ENCODE results near the gene SPAG16. TPM values are rescaled to one million over a fixed set of nuclear protein-coding genes. Genes with fewer than 3 reads are reported as not detected.

Gene SPAG16
- total and polyA plus RNA-seq, 2 donors (not counting 1 experiment from before 2014, with no cell fraction given), result 24.1 to 36.8 TPM

GRCh38 chr2:214244847-214245246 is 960.6 kb downstream of the SPAG16 start:
- Histone ChIP-seq H2AFZ (ENCODE audit: low read length) (no peak overlapping the region), H3K79me2 (ENCODE audit: control insufficient read depth, insufficient read depth, low read length) (no peaks in the 10 kb centered on the region), H4K20me1 (ENCODE audit: control insufficient read depth, extremely low read depth, insufficient read depth, low read length) (no peaks in the 10 kb centered on the region), H3K9ac (ENCODE audit: insufficient read depth, low read length) (no peak overlapping the region), H3K4me3 (replicated peaks in 1 of 4; ENCODE audit: control extremely low read depth in 1 of 4, insufficient read depth in 1 of 4, low read depth in 3 of 4, low read length in 4 of 4) (no peak overlapping the region), H3K27me3 (ENCODE audit: control insufficient read depth, insufficient read depth, low read length) (no peaks in the 10 kb centered on the region), H3K9me3 (ENCODE audit: control insufficient read depth, insufficient read depth, low read depth, low read length) (no peaks in the 10 kb centered on the region), H3K4me2 (ENCODE audit: extremely low read depth, insufficient read depth, low read length) (no peak overlapping the region), H3K27ac (ENCODE audit: insufficient read depth, low read length) (no peak overlapping the region), H3K36me3 (ENCODE audit: control insufficient read depth, insufficient read depth, low read length) (no peaks in the 10 kb centered on the region), H3K4me1 (ENCODE audit: control insufficient read depth, extremely low read depth, insufficient read depth, low read length) (no peaks in the 10 kb centered on the region)
- TF ChIP-seq EZH2 (IDR thresholded peaks at IDR 0.05; ENCODE audit: low read length, missing control alignments) (no peak), CTCF (conservative IDR thresholded peaks at IDR 0.05 in 1 of 2, IDR thresholded peaks at IDR 0.05 in 1 of 2; ENCODE audit: low read depth in 1 of 2, low read length in 2 of 2) (no peak)
- peak in 1 of 2 donors; percentile 69 for DNase-seq (ENCODE audit: low read depth in 2 of 2)

DNA sequence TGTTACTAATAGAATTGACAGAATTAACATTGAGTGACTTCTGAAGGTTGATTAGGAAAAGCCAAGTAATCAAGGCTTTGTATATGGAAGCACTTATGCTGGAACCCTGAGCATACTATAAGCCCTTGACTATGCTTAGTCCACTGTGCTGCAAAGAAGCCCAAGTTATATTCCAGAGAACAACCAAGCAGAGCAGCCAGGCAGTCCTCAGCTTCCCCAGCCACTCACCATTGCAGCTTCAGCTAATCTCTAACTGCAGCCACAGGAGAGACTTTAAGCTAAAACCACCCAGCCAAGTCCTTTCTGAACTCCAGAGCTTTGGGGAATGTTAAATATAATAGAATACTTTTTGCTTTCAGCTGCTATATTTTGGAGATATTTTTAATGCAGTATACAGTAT is 962.2 kb downstream of the SPAG16 start:
- H3K4me2 ChIP-seq (ENCODE audit: extremely low read depth, insufficient read depth, low read length), result no peak overlapping the region
- no peaks in the 10 kb centered on the region for H3K27me3 ChIP-seq (ENCODE audit: control insufficient read depth, insufficient read depth, low read length)
- H3K4me3 ChIP-seq (replicated peaks in 1 of 4; ENCODE audit: control extremely low read depth in 1 of 4, insufficient read depth in 1 of 4, low read depth in 3 of 4, low read length in 4 of 4), result no peak overlapping the region
- no peaks in the 10 kb centered on the region for H4K20me1 ChIP-seq (ENCODE audit: control insufficient read depth, extremely low read depth, insufficient read depth, low read length)
- no peak overlapping the region for H3K27ac ChIP-seq (ENCODE audit: insufficient read depth, low read length)
- no peaks in the 10 kb centered on the region for H3K79me2 ChIP-seq (ENCODE audit: control insufficient read depth, insufficient read depth, low read length)
- H3K4me1 ChIP-seq (ENCODE audit: control insufficient read depth, extremely low read depth, insufficient read depth, low read length), result no peaks in the 10 kb centered on the region
- DNase-seq (ENCODE audit: low read depth in 2 of 2), result no peak
- no peak overlapping the region for H3K9ac ChIP-seq (ENCODE audit: insufficient read depth, low read length)
- TF ChIP-seq EZH2 (IDR thresholded peaks at IDR 0.05; ENCODE audit: low read length, missing control alignments), result no peak
- TF ChIP-seq CTCF (conservative IDR thresholded peaks at IDR 0.05 in 1 of 2, IDR thresholded peaks at IDR 0.05 in 1 of 2; ENCODE audit: low read depth in 1 of 2, low read length in 2 of 2), result no peak
- no peaks in the 10 kb centered on the region for H3K9me3 ChIP-seq (ENCODE audit: control insufficient read depth, insufficient read depth, low read depth, low read length)
- H2AFZ ChIP-seq (ENCODE audit: low read length), result no peak overlapping the region
- no peaks in the 10 kb centered on the region for H3K36me3 ChIP-seq (ENCODE audit: control insufficient read depth, insufficient read depth, low read length)

DNA sequence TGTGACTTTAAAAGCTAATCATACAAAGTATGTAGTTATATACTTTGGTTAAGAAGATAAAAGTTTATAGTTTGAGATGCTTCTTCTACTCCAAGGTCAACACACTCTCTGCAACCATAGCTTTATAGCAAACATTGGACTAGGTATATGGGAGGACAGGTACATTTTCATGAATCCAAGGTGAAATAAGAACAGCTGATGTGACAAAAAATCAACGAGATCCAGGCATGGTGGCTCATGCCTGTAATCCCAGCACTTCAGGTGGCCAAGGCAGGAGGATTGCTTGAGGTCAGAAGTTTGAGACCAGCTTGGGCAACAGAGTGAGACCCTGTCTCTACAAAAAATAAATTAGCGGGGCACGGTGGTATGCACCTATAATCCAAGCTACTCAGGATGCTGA is 963.3 kb downstream of the SPAG16 start:
- H3K27me3 ChIP-seq (ENCODE audit: control insufficient read depth, insufficient read depth, low read length), result no peaks in the 10 kb centered on the region
- H3K4me3 ChIP-seq (replicated peaks in 1 of 4; ENCODE audit: control extremely low read depth in 1 of 4, insufficient read depth in 1 of 4, low read depth in 3 of 4, low read length in 4 of 4), result no peak overlapping the region
- H3K4me1 ChIP-seq (ENCODE audit: control insufficient read depth, extremely low read depth, insufficient read depth, low read length), result no peaks in the 10 kb centered on the region
- no peak overlapping the region for H3K9ac ChIP-seq (ENCODE audit: insufficient read depth, low read length)
- H4K20me1 ChIP-seq (ENCODE audit: control insufficient read depth, extremely low read depth, insufficient read depth, low read length), result no peaks in the 10 kb centered on the region
- no peak overlapping the region for H3K27ac ChIP-seq (ENCODE audit: insufficient read depth, low read length)
- no peak for TF ChIP-seq EZH2 (IDR thresholded peaks at IDR 0.05; ENCODE audit: low read length, missing control alignments)
- no peaks in the 10 kb centered on the region for H3K79me2 ChIP-seq (ENCODE audit: control insufficient read depth, insufficient read depth, low read length)
- no peaks in the 10 kb centered on the region for H3K36me3 ChIP-seq (ENCODE audit: control insufficient read depth, insufficient read depth, low read length)
- no peaks in the 10 kb centered on the region for H3K9me3 ChIP-seq (ENCODE audit: control insufficient read depth, insufficient read depth, low read depth, low read length)
- no peak for DNase-seq (ENCODE audit: low read depth in 2 of 2)
- H3K4me2 ChIP-seq (ENCODE audit: extremely low read depth, insufficient read depth, low read length), result no peak overlapping the region
- no peak overlapping the region for H2AFZ ChIP-seq (ENCODE audit: low read length)

All from fibroblast of lung (primary cell).